HG03196 (cell line): Measurements from ENCODE around the gene APRT.

Experiments
- ATAC-seq: cut with Tn5 transposase; IDR thresholded peaks from one replicate; pipeline ENCODE4 v1.9.1; 2021; ENCODE audit not compliant: unreplicated experiment

The APRT gene, protein sequence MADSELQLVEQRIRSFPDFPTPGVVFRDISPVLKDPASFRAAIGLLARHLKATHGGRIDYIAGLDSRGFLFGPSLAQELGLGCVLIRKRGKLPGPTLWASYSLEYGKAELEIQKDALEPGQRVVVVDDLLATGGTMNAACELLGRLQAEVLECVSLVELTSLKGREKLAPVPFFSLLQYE

DNA sequence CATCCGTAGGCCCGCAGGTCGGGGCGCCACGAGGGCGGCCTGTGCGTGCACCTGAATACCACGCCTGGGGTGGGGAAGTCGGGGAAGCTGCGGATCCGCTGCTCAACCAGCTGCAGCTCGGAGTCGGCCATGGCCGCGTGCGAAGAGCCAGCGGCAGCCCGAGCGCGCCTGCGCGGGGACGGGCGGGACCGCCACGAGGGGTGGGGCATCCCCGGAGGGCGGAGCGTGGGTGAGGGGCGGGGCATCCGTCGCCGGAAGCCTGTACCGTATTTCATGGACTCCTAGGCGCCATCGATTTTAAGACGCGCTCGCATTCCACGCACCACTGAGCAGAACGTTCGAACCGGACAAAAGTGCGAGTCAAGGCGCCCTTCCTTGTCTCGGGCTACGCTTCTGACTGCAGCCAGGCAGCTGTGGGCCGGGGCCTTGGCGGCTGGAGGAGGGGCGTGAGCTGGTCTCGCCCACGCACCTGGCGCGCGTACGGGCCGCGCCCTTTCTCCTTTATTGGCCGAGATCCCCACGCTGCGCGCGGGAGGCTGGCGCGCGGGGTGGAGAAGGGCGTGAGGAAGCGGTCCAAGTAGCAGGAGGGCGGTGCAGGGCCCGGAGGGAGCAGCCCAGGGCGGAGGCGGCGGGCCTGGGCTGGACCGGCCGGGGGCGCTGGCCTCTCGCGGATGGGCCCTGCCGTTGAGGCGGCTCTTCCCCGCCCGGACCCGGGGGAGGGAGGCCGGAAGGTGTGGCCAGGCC is at the start of gene APRT:
Gene APRT (minus strand): TSS at position 160 of the 744 bp plus-strand sequence. CDS start 29 bp downstream, at position 131.
- peak; percentile 48 for ATAC-seq

DNA sequence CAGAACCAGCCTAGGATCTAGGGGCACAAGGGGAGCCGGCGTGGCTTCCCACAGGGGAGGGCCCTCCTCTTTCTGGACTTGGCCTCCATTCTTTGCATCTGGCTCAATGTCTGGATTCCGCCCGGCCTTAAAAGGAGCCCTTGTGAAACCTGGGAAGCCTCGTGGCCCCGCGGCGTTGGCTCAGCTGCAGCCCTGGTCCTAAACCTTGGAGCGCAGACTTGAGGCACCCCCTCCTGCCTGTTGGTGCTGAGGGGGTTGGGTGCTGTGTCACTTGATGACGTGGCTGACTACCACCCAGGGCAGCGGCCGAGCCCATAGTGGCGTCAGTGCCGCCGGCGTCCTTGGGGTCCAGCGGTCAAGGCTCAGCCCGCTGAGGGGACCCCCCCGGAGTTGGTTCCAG is 49.6 kb upstream of the APRT start:
- ATAC-seq: no peak

DNA sequence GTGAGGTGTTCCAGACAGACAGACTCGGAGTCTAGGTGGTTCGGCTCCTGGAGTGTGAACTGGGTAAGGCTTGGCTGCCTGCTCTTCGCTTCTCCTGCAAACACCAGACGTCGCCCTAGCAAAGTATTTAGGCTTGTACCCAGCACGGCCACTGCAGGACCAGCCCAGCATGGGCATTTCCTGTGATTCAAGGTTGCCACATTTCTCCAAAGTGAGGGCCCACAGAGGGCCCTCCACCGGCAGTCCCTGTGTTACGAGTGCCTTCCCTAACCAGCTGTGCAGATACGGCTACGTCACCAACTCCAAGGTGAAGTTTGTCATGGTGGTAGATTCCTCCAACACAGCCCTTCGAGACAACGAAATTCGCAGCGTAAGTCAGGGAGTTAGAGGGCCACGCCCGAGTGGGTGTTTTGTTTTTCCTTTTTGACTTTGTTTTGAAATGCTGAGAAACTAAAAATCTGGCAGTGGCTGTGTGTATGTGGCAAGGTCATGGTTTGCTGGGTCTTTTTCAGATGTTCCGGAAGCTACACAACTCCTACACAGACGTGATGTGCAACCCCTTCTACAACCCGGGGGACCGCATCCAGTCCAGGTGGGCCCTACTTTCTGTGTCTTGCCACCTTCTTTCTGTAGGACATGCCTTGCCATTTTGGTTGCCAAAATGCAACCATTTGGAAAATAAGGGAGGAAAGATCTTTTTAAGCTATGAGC is 47.8 kb upstream of the APRT start:
- ATAC-seq: no peak

DNA sequence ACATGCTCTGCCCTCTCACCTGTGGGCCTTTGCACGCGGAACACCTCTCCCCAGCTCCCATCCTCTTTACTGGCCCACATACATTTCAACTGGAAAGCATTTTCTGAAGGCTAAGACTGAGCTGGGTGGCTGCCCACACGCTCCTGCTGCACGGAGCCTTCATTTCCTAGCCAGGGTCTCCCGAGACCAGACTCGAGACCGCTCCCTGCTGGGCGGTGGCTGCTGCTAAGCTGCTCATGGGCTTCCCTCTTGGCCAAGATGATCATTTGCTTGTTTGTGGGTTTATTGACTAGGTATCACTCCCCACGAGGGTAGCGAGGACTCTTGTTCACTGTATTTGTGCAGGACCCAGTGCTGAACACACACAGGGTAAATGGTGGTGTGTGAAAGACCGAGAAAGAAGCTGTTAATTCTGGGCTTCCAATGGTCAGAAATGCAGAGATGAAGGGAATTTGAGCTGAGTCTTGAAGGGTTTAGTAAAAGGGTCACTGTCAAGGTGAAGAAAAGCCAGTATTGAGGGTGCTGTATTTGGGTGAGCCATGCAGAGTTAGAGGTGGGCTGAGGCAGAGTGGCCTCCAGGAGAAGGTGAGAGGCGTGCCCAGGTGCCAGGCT is 46.1 kb upstream of the APRT start:
- peak; percentile 30 for ATAC-seq

DNA sequence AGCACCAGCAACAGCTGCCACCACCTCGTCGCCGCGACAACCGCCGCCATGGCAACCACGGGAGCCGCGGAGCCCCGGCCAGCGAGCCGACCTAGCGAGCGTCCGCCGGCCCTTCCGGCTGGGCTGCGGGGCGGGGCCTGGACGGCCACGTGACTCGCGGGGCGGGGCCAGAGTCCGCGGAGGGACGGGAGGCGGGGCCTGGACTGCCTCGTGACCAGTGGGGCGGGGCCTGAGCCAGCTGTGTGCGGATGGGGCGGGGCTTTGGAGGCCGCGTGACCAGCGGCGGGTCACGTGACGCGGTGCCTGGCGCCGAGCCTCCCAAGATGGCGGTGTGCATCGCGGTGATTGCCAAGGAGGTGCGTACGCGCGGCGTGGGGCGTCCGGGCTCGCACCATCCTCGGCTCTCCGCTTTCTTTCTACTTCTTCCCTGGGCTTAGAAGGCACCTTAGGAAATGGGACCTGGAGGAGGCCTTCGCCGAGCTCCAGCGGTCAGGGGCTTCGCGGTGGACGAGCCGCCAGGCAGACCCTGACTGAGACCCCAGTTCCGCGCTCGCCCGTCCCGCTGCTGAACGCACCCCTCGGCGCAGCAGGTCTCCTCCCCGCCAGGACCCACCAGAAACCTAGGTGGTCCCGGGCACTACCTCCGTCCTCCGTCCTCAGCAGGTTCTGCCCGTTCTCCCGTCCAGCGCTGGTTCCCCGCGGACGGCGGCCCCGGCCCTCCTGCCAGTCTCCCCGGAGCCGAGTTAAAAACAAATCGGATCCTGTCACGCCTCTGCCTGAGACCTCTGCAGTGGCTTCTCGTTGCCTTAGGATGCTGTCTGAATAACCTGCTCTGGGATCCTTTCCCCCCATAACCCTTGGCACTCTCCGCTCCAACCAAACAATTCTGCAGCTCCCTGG is 45.4 kb upstream of the APRT start, which contains the start of the genes GALNS and TRAPPC2L:
Gene GALNS (minus strand): TSS at position 120 of the 900 bp plus-strand sequence. CDS start 70 bp downstream, at position 50.
Gene TRAPPC2L (plus strand): TSS at position 300 of the 900 bp plus-strand sequence. CDS start 24 bp downstream, at position 324.
- peak; percentile 75 for ATAC-seq

DNA sequence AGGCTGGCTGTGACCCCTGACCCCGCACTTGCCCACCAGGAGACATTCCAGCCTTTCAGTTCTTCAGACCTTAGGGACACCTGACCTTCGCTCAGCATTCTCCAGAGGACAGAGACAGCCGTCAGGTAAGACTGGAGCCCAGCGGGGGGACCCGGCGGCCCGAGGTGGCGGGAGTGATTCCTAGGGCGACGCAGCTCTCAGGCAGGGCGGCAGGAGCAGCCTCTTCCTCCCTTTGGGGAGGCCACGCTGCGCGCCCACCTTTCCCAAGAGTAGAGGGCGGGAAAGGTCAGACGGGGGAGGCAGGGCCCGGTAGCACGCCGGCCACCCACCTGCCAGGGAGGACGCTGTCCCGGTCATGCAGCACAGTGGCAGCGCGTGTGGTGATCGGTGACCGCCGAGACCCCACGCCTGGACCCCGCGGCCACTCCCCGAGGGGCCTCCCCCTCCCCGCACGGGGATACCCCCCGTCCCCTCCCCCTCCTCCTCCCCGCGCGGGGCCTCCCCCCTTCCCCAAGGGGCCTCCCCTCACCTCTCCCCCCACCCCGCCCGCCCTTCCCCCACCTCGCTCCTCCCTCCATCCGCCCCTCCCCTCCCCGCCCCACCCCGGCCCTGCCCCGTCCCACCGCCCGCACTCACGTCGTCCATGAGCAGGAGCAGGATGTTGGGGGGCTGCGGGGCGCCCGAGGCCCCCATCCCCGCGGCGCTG is 44.5 kb upstream of the APRT start:
- no peak for ATAC-seq

DNA sequence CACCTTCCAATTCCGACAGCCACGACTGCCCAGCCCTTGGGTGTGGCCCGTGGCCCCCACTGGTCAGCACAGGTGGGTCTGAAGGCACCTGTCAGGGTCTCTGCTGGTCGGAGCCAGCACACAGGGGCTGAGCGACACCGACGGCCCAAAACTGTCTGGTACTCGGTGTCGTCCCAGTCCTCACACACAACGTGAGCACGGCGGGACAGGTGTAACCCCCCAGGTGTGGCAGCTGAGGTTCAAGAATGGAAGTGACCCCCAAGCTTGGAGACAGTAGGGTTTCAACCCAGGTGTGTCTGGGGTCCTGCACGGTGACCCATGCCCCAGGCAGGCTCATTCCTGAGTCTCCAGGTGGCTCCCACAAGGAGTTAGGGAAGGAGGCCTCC is 44.0 kb upstream of the APRT start:
- no peak for ATAC-seq

DNA sequence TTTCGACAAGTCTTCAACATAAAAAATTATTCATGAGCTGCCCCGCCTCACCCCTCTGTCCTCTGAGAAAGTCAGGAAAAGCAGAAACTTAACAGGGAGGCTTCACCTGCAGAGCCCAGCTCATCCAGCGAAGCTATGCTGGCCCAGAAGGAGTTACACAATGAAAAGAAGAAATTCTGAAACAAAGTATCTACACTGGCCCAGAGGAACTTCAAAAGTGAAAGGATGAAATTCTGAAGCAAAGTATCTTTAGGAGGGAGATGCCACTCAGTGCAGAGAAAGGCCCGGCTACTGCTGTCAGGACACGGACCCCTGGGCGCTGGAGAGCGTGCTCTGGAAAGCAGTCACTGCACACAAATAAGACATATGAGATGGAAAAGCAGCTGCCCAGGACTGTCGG is 43.4 kb upstream of the APRT start:
- no peak for ATAC-seq

DNA sequence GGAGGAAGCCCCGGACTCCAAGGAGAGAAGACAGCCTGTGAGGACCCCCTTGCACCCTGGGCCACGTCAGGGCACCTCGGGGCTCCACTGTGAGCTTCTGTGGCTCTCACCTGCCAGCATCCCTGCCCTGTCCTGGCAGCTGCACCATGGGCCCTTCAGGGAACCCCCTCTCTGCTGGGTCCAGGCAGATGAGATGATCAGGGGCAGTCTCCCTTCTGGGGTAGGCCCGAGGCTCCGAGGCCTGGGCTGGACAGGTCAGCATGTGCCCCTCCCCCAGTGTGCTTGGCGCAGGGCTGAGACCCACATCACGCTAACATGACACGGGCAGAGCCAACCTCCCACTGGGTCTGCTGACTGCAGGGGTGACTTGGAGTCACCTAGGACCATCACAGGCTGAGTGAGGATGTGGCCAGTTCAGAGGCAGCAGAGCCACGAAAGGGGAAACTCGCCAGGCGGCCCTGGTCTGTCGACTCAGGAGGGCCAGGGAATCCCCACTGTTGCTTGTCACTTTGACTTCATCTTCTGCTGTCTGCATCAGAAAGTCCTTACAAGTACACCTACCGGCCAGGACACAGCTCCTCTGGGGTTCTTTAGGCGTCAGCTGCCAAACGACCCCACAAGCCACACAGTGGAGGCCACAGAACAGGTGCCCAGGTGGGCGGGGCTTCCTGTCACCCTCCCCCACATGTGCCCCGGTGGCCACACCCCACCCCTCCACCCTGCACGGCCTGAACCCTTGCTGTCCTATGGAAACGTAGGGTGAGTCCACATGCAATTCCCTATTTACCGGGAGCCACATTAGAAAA is 42.8 kb upstream of the APRT start:
- ATAC-seq: no peak

DNA sequence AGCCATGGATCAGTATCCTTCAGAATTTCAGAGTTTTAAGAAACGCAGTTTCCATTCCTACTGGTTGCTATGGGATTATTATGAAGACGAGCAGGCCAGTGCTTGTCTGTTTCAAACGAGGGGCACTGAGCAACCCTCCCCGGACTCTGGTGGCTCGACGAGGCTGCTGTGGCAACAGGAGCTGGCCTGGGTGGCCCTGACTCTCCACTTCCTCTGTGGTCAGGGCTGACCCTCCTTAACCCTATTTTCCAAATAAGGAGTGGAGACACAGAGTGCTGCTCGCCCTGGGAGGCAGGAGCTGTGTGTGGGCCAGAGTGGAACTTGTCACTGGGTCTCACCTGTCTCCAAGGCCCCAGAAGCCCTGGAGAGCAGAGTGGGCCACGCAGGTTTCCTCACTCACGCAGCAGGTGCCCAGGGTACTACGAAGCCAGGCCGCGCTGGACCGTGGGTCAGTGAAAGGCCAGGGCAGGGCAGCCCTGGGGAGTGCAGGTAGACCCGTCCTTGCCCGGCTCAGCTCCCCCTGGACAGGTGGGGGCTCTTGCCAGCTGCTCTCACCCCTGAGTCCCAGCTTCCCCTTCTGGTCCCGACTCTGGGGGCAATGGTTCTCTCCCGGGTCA is 41.7 kb upstream of the APRT start:
- ATAC-seq: no peak

DNA sequence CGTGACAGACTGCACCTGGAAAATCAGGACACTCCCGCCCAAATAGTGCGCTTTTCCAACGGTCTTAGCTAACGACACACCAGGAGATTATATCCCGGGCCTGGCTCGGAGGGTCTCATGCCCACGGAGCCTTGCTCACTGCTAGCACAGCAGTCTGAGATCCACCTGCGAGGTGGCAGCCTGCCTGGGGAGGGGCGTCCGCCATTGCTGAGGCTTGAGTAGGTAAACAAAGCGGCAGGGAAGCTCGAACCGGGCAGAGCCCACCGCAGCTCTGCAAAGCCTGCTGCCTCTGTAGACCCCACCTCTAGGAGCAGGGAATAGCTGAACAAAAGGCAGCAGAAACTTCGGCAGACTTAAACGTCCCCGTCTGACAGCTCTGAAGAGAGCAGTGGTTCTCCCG is 39.9 kb upstream of the APRT start:
- no peak for ATAC-seq

DNA sequence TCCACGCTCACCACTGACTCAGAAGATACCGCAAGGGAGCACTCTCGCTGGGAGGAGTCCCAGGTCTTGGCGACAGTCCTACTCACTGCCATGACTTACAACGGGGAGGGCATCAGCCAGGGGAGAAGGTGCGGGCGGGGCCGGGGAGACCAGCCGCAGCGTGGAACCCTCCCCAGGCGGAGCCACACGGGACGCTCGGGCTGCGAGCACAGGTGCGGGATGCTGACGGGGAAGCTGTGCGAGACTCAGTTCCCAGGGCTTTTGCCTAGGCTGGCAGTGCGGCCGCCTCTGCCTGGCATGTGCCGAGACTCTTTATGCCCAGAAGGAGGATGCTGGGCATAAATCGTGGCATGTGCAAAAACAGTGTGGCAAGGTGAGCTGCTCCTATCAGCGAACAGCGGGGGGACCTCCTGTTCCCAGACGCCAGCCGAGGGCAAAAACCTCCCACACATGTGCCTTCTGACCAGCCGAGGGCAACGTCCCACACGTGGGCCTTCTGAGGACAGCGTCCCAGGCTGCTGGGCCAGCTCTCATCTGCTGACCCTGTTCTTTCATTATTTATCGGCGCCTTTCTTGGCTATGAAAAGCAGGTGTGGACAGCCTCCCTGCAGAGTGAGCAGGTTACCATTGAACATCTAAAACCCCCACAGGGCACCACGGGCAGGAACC is 38.9 kb upstream of the APRT start:
- ATAC-seq: no peak

DNA sequence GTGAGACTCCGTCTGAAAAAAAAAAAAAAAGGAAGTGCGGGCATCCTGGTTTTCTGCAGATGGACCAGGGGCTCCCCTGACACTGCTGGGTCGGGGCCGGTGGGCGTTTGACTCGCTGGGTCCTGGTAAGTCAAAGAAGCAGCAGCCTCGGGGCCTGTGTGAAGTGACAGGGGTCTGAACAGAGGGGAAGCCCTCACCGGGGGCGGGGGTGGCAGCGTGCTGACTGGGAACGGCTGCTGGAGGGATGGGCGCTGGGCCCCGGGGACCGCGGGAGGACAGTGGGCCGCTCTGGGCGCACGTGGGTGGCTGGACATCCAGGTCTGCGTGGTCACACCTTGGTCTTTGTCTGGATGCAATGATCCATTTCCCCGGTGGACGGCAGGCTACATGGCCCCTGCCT is 36.8 kb upstream of the APRT start:
- ATAC-seq: no peak

DNA sequence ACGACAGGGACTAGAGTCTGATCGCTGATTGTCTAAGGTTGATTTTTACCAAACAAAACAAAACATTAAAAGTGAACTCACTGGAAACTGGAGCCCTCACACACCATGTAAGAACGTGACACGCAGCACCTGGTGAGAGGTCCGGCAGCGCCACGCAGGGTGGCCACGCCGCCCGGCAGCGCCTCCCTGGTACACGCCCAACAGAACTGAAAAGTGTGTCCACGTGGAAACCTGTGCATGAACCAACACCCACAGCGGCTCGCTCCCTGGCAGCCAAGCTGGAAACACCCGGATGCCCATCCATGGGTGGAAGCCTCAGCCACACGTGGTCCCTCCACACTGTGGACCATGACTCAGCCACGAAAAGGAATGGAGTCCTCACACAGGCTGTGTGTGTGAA is 35.9 kb upstream of the APRT start:
- no peak for ATAC-seq

DNA sequence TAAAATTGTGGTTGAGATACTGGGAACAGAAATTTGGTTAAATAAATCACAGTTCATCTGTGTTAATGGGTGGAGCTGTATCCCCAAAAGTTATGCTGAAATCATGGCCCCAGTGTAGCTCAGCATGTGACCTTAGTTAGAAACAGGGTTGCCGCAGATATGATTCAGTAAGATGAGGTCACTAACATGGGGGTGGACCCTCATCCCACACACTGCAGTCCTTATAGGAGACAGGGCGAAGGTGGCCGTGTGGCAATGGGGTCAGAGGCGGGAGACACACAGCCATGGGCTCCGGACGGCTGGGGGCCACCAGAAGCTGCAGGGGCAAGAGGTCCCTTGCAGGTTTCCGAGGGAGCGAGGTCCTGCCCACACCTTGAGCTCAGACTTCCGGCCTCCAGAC is 34.4 kb upstream of the APRT start:
- no peak for ATAC-seq

DNA sequence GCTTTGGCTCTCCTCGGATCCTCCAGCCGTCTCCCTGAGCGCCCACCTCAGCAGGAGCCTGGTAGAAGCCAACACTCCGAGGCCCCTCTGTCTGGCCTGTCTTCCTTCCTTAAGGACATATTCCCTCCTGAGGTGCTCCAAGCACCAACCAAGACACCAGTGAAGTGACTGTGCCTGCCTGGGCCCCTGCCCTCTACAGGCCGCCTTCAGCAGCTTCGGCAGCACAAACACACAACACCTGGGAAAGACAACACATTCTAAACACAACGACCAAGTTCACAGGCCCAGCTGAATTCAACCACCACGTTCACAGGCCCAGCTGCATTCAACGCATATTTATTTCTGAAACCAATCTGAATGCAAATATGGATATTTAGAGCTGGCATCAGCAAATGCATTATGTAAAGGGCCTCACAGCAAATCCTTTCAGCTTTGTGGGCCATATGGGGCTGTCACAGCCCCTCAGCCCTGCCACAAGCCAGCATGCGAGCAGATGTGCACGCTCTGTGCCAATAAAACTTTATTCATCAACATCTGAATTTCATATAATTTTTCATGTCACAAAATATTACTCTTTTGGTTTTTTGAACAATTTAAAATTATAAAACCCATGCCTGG is 32.8 kb upstream of the APRT start:
- ATAC-seq: no peak

DNA sequence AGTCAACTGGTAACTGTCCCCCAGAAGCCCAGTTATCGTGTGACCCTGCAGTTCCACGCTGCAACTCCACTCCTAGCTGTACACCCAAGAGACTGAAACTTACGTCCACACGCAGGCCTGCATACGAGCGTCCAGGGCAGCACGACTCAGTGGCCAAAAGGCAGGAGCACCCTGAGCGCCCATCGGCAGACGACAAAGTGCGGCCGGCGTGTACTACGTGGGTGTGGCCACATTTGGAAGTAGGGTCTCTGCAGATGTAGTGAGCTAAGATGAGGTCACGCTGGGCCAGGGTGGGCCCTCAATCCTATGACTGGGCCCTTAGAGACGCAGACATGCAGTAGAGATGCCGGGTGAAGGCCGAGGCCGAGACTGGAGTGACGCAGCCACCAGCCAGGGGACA is 31.5 kb upstream of the APRT start:
- ATAC-seq: no peak

DNA sequence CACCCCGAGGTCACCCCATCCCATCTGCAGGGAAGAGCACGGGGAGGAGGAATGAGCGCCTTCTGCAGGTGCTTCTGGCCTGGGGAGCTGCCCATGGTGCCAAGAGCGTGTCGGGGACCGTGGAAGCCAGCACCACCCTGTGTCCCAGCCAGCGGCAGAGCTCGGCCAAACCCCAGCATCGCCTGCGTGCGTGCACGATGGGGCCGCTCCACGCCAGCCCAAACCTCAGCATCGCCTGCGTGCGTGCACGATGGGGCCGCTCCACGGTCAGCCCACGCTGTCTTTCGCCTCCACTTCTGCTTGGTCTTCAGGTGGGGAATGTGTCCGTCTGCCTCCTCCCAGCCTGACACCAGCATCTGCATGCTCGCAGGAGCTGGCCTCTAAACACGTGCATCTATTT is 31.1 kb upstream of the APRT start:
- no peak for ATAC-seq
